OCI-LY1 (cell line): ENCODE results near the gene NAA80.

Experiments
- CTCF ChIP-seq: fragments of 200-600 bp; sonication (generic), shearing (Covaris generic); IDR thresholded peaks from 2 replicates; pipeline ENCODE4 v1.5.1; 2017; ENCODE audit warnings: mild to moderate bottlenecking, antibody characterized with exemption, low read length, moderate library complexity, mixed read lengths
- EZH2 ChIP-seq: fragments of 200-600 bp; sonication (generic), shearing (Covaris generic); IDR thresholded peaks from 2 replicates; pipeline ENCODE4 v1.8.0; 2017; ENCODE audit warnings: borderline replicate concordance, mixed run types, mild to moderate bottlenecking, antibody characterized with exemption, low read length, moderate library complexity, mixed read lengths

- TF ChIP-seq CTCF, result no peak
- TF ChIP-seq EZH2, result no peak
Observed at GRCh38 chr3:50334339-50335075, 35.3 kb upstream of the NAA80 start.
